NCI-H748 (cell line): ENCODE measurements around the gene CXCL10.
A peak's percentile ranks its signal among the peaks of the same experiment; 100 is the strongest.
"Not testable (repeated sequence)": the region's sequence is repeated elsewhere in the genome, so short reads cannot be mapped to it uniquely, and the experiment has no call there.

Experiments
- DNase-seq: peaks from one replicate; lab custom pipeline; 2025; ENCODE audit not compliant: unreplicated experiment; lab: John Stamatoyannopoulos, UW

Gene CXCL10

GRCh38 chr4:76029300-76029699, 6.0 kb upstream of the CXCL10 start:
- DNase-seq: no peak

- DNase-seq: peak; percentile 47
Measured at GRCh38 chr4:76028350-76028765, 5.1 kb upstream of the CXCL10 start.

GRCh38 chr4:76024065-76024464, 768 bp upstream of the CXCL10 start:
- DNase-seq: no peak

GRCh38 chr4:76022677-76023076, 620 bp downstream of the CXCL10 start:
- no peak for DNase-seq

- DNase-seq: no peak
Measured at GRCh38 chr4:76022031-76022430, 1.3 kb downstream of the CXCL10 start.

GRCh38 chr4:76017056-76017686, 6.1 kb downstream of the CXCL10 start:
- no peak for DNase-seq

- no peak for DNase-seq
Measured at GRCh38 chr4:76016393-76016792, 6.9 kb downstream of the CXCL10 start.

GRCh38 chr4:76013540-76013939, 9.8 kb downstream of the CXCL10 start:
- no peak for DNase-seq

- no peak for DNase-seq
Measured at GRCh38 chr4:76012388-76012801, 10.9 kb downstream of the CXCL10 start.

- DNase-seq: no peak
Measured at GRCh38 chr4:76011700-76012387, 11.5 kb downstream of the CXCL10 start.

GRCh38 chr4:76011018-76011670, 12.2 kb downstream of the CXCL10 start:
- no peak for DNase-seq

- DNase-seq: no peak
Measured at GRCh38 chr4:76010576-76010975, 12.7 kb downstream of the CXCL10 start.

GRCh38 chr4:76009311-76009710, 14.0 kb downstream of the CXCL10 start:
- no peak for DNase-seq

GRCh38 chr4:76007089-76007862, 16.0 kb downstream of the CXCL10 start, which contains the start of gene CXCL9:
CXCL9 (minus strand) TSS chr4:76007509; CDS start chr4:76007449, 60 bp downstream.
- DNase-seq: no peak

GRCh38 chr4:76003620-76004019, 19.7 kb downstream of the CXCL10 start:
- no peak for DNase-seq

- no peak for DNase-seq
Measured at GRCh38 chr4:76003035-76003434, 20.3 kb downstream of the CXCL10 start.

GRCh38 chr4:76002176-76002575, 21.1 kb downstream of the CXCL10 start:
- peak; percentile 52 for DNase-seq

GRCh38 chr4:76001700-76002099, 21.6 kb downstream of the CXCL10 start:
- no peak for DNase-seq

GRCh38 chr4:76000279-76000678, 23.0 kb downstream of the CXCL10 start:
- DNase-seq: no peak

- DNase-seq: not testable (repeated sequence)
Measured at GRCh38 chr4:75998525-75999147, 24.7 kb downstream of the CXCL10 start.

- no peak for DNase-seq
Measured at GRCh38 chr4:75997946-75998345, 25.4 kb downstream of the CXCL10 start.
